K562 (cell line): ENCODE measurements around the gene ZNF548. TPM values are rescaled to one million over a fixed set of nuclear protein-coding genes. Genes with fewer than 3 reads are reported as not detected.

Source experiments
- ATF3 ChIP-seq, 2 experiments: fragments of 450-650 bp in 1 of 2; sonication (generic) in 1 of 2; formaldehyde crosslinking in 1 of 2; IDR thresholded peaks in 1 of 2; conservative IDR thresholded peaks in 1 of 2; 2 replicates each; pipeline versions ENCODE4 v1.6.1 to v1.8.1; 2016 to 2023; ENCODE audit warnings: mild to moderate bottlenecking in 2 of 2, moderate library complexity in 2 of 2, inconsistent platforms in 1 of 2, missing genetic modification reagents in 1 of 2
- E2F6 ChIP-seq, 2 experiments: IDR thresholded peaks; 2 replicates each; pipeline ENCODE4 v1.6.1; 2011; ENCODE audit warnings: borderline replicate concordance in 1 of 2, control low read depth in 1 of 2, low read depth in 1 of 2, low read length in 1 of 2, mild to moderate bottlenecking in 1 of 2, mixed read lengths in 1 of 2, moderate library complexity in 1 of 2; ENCODE audit not compliant: insufficient read depth in 1 of 2, insufficient read length in 1 of 2, poor library complexity in 1 of 2, severe bottlenecking in 1 of 2; ENCODE audit errors: extremely low read depth in 1 of 2
- L3MBTL2 ChIP-seq: fragments of 450-650 bp; IDR thresholded peaks from 2 replicates; pipeline ENCODE4 v1.6.1; 2016; ENCODE audit warnings: mild to moderate bottlenecking, moderate library complexity
- MYC ChIP-seq, 2 experiments: fragments of 250-450 bp in 1 of 2; sonication (Bioruptor Pico) in 1 of 2; IDR thresholded peaks; 2 replicates each; pipeline versions ENCODE4 v1.5.1 to v1.6.1; 2012 to 2021; ENCODE audit warnings: low read depth in 2 of 2, borderline replicate concordance in 1 of 2, improper control_type of control experiment in 1 of 2, low read length in 1 of 2, mild to moderate bottlenecking in 1 of 2, moderate library complexity in 1 of 2
- NBN ChIP-seq: fragments of 450-650 bp; IDR thresholded peaks from 2 replicates; pipeline ENCODE4 v1.6.1; 2016; ENCODE audit warnings: low read depth, mild to moderate bottlenecking
- PCBP1 ChIP-seq: fragments of 200-400 bp; formaldehyde crosslinking; IDR thresholded peaks from 2 replicates; pipeline ENCODE4 v1.6.1; 2018; ENCODE audit warnings: mild to moderate bottlenecking, low read depth, low read length; ENCODE audit not compliant: poor library complexity, severe bottlenecking
- RBBP5 ChIP-seq: fragments of 200-600 bp; sonication (generic); IDR thresholded peaks from 2 replicates; pipeline ENCODE4 v1.6.1; 2012; ENCODE audit warnings: borderline replicate concordance, mild to moderate bottlenecking, low read length, control low read depth, inconsistent platforms; ENCODE audit not compliant: insufficient read depth, poor library complexity, severe bottlenecking
- TAF15 ChIP-seq: fragments of 200-400 bp; formaldehyde crosslinking; IDR thresholded peaks from 2 replicates; pipeline ENCODE4 v1.6.1; 2017; ENCODE audit warnings: mild to moderate bottlenecking, low read depth, low read length, moderate library complexity
- THRAP3 ChIP-seq: fragments of 450-650 bp; IDR thresholded peaks from 2 replicates; pipeline ENCODE4 v1.6.1; 2016; ENCODE audit warnings: mild to moderate bottlenecking, inconsistent platforms, borderline replicate concordance
- XRCC4 ChIP-seq: IDR thresholded peaks from one replicate; pipeline ENCODE4 v1.6.1; 2011; ENCODE audit not compliant: insufficient read depth, insufficient read length; ENCODE audit errors: extremely low read depth
- ZNF174 ChIP-seq: fragments of 250-450 bp; sonication (Bioruptor Pico); IDR thresholded peaks from 2 replicates; pipeline ENCODE4 v1.4.0; 2020; ENCODE audit warnings: mild to moderate bottlenecking
- ZNF263 ChIP-seq: sonication (generic); formaldehyde crosslinking; IDR thresholded peaks from 2 replicates; pipeline ENCODE4 v1.8.0; 2022; ENCODE audit warnings: mild to moderate bottlenecking, missing genetic modification reagents, borderline replicate concordance
- ZNF280B ChIP-seq: fragments of 250-450 bp; sonication (Bioruptor Pico); IDR thresholded peaks from 2 replicates; pipeline ENCODE4 v1.5.1; 2021; ENCODE audit warnings: mild to moderate bottlenecking
- ZNF79 ChIP-seq: fragments of 250-450 bp; sonication (Bioruptor Pico); IDR thresholded peaks from 2 replicates; pipeline ENCODE4 v1.4.0; 2020; ENCODE audit warnings: low read depth, mild to moderate bottlenecking, moderate library complexity
- ZNF830 ChIP-seq: fragments of 250-450 bp; sonication (Bioruptor Pico); IDR thresholded peaks from 2 replicates; pipeline ENCODE4 v1.5.0; 2021; ENCODE audit warnings: mild to moderate bottlenecking
- polyA plus RNA-seq, 8 experiments: library from polyadenylated mRNA; depleted of rRNA in 4 of 8; stranded (reverse) in 5 of 8; unstranded in 3 of 8; fragments of >200 nt; fragmentation: Nextera tagmentation in 2 of 8; fragmentation: Illumina TruSeq in 1 of 8; extraction: Ambion mirVana in 2 of 8; extraction: Trizol in 1 of 8; gene quantifications; 2 replicates each; pipeline versions ENCODE4 v1.2.1 to v1.2.3, GENCODE V29; 2011 to 2014; ENCODE audit warnings: inconsistent platforms in 1 of 8, missing spikeins in 1 of 8
- total RNA-seq, 7 experiments: library from RNA; depleted of rRNA in 6 of 7; stranded (reverse); fragments of >200 nt in 6 of 7; fragmentation: Illumina TruSeq in 2 of 7; extraction: Trizol in 2 of 7; gene quantifications; 2 replicates each; pipeline versions ENCODE4 v1.2.1 to v1.2.3, GENCODE V29; 2011 to 2021; ENCODE audit warnings: low replicate concordance in 1 of 7
- TF ChIP-seq, protein P1 (sequence below), 3 experiments: fragments of 200-800 bp in 1 of 3; sonication (Bioruptor generic) in 1 of 3; sonication (generic) in 1 of 3; formaldehyde crosslinking in 1 of 3; IDR thresholded peaks; 2 replicates each; pipeline versions ENCODE4 v1.6.1 to v1.8.0; 2016 to 2022; ENCODE audit warnings: mild to moderate bottlenecking in 2 of 3, missing compliant biosample characterization in 2 of 3, missing genetic modification characterization in 2 of 3, missing genetic modification reagents in 1 of 3

The ZNF548 gene
- total and polyA plus RNA-seq, 9 of the 15 experiments (the other 6 are each of a cell fraction or from before 2014, with no cell fraction given), result 1.5 to 8.7 (median 4.5) TPM

GRCh38 chr19:57410877-57411671 is 21.4 kb downstream of the ZNF548 start, which contains the start of gene ZNF17 (continued):
- TF ChIP-seq ATF3 (IDR thresholded peaks at IDR 0.05), result no peak
- TF ChIP-seq ATF3 (CRISPR knock-in tag; conservative IDR thresholded peaks at IDR 0.05), result no peak
- no peak for TF ChIP-seq ZNF174 (CRISPR knock-in tag)
- TF ChIP-seq NBN, result no peak
- no peak; the same call in none of the 2 replicates for TF ChIP-seq L3MBTL2
- TF ChIP-seq RBBP5, result peak; percentile 89
- TF ChIP-seq XRCC4, result no peak
- TF ChIP-seq E2F6 (IDR thresholded peaks at IDR 0.05; ENCODE audit: borderline replicate concordance in 1 of 2, extremely low read depth in 1 of 2, insufficient read depth in 1 of 2, insufficient read length in 1 of 2, low read depth in 1 of 2, low read length in 1 of 2, poor library complexity in 1 of 2, severe bottlenecking in 1 of 2), result peak in 1 of 2 experiments; percentile 36
- no peak for TF ChIP-seq ZNF79 (CRISPR knock-in tag)
- TF ChIP-seq MYC (IDR thresholded peaks at IDR 0.05; ENCODE audit: low read depth, low read length), result peak; percentile 15; the same call in 1 of the 2 replicates
- TF ChIP-seq MYC (CRISPR knock-in tag; IDR thresholded peaks at IDR 0.05; ENCODE audit: borderline replicate concordance, low read depth), result peak; percentile 80; the same call in 1 of the 2 replicates
- TF ChIP-seq ZNF830 (CRISPR knock-in tag), result no peak
- TF ChIP-seq ZNF280B (CRISPR knock-in tag), result no peak
- TF ChIP-seq ZNF263 (CRISPR knock-in tag), result no peak
- TF ChIP-seq THRAP3, result no peak
- TF ChIP-seq, protein P1, sequence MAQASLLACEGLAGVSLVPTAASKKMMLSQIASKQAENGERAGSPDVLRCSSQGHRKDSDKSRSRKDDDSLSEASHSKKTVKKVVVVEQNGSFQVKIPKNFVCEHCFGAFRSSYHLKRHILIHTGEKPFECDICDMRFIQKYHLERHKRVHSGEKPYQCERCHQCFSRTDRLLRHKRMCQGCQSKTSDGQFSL (CRISPR knock-in tag; IDR thresholded peaks at IDR 0.05), result no peak
- TF ChIP-seq, protein P1 (tag; IDR thresholded peaks at IDR 0.05), result no peak
- no peak for TF ChIP-seq TAF15
- TF ChIP-seq PCBP1, result no peak
